GM19328 (cell line): ENCODE results near the gene RAB40B.
"Not testable (repeated sequence)": the region's sequence is repeated elsewhere in the genome, so short reads cannot be mapped to it uniquely, and the experiment has no call there.

Experiments used
- ATAC-seq: cut with Tn5 transposase; IDR thresholded peaks from one replicate; pipeline ENCODE4 v1.9.1; 2021; ENCODE audit warnings: mild to moderate bottlenecking, moderate library complexity; ENCODE audit not compliant: unreplicated experiment

The RAB40B gene, protein sequence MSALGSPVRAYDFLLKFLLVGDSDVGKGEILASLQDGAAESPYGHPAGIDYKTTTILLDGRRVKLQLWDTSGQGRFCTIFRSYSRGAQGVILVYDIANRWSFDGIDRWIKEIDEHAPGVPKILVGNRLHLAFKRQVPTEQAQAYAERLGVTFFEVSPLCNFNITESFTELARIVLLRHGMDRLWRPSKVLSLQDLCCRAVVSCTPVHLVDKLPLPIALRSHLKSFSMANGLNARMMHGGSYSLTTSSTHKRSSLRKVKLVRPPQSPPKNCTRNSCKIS

DNA sequence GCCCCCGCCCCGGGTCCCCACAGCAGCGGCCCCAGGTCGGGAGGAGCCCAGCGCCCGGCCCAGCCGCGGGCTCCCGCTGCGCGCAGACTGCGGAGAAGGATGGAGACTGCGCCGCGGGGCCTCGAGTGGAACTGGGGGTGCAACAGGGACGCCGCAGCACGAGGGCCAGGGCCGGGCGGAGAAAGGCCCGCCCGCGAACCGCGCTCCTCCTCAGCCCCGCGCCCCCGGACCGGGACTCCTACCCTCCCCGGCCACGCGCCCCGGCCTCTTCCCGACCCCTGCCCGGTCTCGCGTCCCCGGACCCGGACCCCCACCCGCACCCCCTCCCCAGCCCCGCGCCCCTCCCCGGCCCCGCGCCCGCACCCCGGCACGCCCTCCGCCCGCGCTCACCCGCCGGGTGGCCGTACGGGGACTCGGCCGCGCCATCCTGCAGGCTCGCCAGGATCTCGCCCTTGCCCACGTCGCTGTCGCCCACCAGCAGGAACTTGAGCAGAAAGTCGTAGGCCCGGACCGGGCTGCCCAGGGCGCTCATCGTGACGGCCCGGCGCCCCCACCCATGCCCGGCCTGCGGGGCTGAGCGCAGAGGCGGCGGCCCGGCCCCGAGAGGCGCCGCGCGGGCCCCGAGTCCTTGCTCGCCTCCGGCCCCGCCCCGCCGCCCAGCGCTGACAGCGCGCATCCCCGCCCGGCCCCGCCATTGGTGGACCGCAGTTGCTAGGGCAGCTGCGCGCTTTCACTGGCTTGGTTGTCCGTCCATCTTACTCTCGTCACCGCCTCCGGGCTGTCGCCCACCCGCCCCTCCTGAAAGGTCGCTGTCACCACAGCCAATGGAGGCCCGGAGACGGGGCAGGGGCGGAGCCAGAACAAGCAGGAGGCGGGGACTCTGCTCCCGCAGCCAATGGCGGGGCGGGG is at the start of gene RAB40B:
TSS of gene RAB40B (minus strand) at position 634 of the 909 bp plus-strand sequence. CDS start at position 532, 102 bp downstream.
- peak; percentile 96 for ATAC-seq

DNA sequence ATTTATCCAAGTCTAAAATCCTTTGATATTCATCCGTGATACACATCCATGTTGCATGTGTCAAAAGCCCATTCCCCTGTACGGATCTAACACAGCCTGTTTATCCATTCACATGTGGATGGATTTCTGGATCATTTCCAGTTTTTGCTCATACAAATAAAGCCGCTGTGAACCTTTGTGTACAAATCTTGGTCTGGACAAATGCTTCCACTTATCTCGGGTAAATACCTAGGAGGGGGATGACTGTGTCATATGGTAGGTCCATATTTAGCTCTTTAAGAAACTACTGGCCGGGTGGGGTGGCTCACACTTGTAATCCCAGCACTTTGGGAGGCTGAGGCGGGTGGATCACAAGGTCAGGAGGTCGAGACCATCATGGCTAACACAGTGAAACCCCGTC is 47.0 kb upstream of the RAB40B start:
- ATAC-seq: no peak

GRCh38 chr17:82744736-82745135 is 46.2 kb upstream of the RAB40B start:
- not testable (repeated sequence) for ATAC-seq

DNA sequence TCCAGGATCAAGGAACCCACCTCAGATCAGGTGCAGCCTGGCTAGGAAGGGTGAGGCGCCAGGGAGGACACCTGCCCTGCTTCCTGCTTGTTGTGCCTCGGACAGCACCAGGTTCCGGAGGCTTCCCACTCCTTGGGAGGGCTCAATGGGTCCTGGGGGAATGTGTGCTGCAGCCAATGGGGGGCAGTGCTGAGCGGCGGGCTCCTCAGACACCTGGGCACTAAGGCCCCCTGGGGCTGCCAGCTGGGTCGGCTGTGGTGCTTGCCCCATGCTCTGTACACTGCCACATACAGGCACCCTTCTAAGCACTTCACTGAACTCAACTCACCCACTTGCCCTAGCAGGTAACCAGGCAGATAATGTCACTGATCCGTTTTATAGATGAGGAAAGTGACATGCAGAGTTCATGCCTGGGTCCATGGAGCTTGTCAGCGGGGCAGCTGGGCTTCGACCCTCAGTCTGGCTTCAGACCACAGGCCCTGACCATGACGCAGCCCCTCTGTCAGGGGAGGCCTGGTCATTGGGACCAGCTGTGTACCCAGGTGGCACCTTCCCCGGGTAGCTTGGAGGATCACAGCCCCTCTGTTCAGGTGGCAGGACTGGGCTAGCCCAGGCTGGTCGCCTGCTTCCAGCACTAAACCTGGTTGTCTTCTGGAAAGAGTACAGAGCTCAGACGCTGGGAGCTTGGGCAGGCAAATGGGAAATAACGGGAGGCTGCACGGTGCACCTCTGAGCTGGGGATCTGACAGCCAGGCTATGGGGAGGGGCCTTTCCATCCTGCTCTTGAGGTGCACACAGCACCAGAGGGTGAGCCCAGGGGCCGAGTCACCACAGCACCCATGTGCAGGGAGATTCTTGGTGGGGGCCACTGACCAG is 45.1 kb upstream of the RAB40B start:
- no peak for ATAC-seq

DNA sequence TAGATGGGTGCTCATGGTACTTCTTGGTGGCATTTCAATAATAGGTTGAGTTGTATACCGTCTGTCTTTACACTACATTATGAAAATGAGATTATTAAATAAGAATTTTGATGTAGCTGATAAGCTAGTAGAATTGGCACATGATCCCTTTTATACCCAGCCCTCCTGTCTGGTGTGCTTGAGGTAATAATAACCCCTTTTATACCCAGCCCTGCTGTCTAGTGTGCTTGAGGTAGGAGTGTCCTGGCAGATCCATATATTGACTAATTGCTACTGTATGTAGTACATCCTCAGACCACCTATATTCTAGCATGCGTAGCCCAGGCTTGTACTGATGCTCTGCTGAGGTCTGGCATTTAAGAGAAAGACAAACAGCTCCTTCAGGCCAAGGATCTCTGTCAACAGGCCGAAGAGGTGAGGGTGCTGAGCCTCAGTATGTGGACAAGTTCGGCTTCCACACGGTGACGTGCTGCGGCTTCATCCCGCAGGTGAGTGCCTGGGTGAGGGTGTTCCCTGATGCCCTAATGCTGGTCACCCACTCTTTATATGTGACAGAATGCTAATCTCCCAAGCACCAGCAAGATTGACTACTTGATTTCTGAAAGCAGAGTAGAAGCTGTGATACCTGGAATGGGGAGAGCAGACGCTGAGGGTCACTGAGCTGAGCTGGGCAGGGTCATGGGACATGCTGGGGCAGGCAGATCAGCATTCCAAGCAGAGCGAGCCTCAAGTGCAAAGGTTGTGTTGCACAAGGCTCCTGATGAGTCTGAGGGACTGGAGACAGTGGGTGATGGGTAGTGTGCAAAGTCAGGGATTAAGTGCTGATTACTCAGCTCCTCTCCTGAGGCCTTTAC is 42.6 kb upstream of the RAB40B start:
- no peak for ATAC-seq

DNA sequence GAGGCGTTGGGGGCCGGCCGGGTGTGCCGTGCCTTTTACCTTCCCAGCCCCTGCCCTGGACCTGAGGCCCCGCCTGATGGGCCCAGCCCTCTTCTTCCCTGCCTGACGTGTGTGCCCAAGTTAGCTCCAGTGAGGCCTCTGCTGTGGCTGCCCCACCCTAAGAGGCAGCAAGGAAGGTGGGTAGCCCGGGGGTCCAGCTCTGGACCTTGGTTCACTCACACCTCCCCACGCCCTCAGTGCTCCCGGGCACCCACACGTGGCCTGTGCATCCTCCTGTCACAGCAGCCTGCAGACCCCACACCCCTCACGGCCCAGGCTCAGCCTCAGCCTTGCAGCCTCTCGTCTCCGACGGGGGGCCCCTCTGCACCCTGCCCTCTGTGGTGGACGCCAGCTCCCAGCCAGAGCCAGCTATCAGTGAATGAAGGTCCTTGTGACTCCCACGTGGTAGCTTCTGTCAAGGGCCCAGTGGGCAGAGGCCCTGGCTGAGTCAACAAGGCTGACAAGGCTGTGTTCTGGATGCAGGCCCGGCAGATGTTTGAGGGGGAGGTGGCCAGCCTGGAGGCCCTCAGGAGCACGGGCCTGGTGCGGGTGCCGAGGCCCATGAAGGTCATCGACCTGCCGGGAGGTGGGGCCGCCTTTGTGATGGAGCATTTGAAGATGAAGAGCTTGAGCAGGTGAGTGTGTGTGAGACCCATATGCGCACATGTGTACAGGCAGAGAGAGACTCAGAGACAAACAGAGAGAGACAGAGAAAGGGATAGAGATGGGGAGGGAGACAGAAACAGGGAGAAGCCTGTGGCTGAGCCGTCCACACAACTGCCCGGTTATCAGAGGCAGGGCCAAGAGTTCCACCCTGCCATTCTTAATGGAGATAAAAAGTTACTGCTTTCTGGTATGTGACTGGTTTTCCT is 39.7 kb upstream of the RAB40B start:
- ATAC-seq: no peak

DNA sequence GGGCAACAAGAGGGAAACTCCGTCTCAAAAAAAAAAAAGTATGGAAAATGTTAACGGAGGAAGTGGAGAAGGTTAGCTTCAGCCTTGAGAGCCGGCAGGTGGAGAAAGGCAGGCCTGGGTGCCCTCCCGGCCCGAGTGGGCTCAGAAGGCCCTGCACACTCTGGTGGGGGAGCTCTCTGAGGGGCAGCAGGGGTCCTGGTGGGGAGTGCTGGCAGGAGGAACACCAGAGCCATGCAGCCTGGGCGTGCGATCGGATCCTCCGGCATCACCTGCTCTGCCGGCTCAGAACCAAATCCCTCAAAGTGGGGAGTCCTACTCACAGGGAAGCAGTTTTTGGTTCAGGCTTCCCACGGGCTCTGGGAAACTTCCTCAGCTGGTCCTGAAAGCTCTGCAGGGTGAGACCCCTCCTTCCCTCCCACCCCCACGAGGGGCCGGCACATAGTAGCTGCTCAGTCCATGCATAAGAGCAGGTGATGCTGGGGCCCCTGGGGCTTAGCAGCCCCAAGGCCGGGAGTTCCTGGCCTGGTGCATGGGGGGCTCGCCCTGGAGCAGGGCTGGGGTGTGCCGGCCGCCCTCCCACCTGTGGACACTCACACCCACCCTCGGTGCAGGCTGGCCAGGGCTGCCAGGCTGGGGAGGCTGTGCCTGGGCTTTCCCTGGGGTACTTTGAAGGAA is 38.1 kb upstream of the RAB40B start:
- no peak for ATAC-seq

GRCh38 chr17:82734987-82735866 is 36.7 kb upstream of the RAB40B start, which contains the start of gene FN3K:
Gene FN3K (plus strand): TSS chr17:82735615. CDS start chr17:82735637, 22 bp downstream.
- no peak for ATAC-seq

DNA sequence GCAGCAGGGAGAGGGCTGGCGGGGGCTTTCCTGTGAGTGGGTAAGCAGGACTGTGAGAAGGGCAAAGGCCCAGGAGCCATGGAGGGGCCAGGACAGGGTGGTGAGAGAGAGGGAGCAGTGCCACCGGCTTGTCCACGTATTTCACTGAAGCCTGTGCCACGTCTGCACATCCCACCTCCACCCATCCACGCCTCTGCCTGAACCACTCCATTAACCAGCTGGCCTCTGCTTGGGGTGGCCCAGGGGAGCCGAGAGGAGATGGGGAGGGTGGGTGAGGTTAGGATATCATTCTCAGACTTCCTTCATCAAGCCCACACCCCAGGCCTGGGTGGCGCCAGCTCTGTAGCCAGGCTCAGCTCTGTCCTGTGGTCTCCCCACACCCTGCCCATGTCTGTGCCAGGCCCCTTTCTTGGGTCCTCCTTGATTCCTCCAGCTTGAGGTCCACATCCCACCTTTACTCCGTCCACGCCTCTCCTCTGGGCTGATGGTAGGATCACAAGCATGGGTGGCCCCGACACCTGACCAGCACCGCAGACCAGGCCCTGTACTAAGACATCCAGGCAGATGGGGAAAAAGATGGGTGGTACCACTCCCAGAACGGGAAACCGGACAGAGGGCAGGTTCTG is 33.7 kb upstream of the RAB40B start:
- ATAC-seq: no peak

GRCh38 chr17:82729479-82730260 is 31.2 kb upstream of the RAB40B start:
- ATAC-seq: no peak

DNA sequence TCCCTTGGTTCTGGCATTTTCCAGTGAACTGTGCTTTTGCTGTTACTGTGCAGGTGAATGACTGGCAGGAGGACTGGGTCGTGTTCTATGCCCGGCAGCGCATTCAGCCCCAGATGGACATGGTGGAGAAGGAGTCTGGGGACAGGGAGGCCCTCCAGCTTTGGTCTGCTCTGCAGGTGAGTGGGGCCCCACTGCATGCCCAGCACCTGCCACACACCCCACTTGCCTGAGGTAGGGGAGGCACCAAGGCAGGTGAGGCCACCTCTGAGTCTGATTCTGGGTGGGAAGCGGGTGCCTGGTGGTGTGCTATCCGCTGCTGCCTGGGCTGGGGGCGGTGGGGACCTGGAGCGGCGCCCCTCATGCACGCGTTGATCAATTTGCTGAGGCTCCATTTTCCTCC is 27.9 kb upstream of the RAB40B start:
- no peak for ATAC-seq

- no peak for ATAC-seq
These were observed 24.8 kb upstream of the RAB40B start for GRCh38 chr17:82723169-82723807.

- no peak for ATAC-seq
These were observed 24.0 kb upstream of the RAB40B start for GRCh38 chr17:82722341-82723013.

DNA sequence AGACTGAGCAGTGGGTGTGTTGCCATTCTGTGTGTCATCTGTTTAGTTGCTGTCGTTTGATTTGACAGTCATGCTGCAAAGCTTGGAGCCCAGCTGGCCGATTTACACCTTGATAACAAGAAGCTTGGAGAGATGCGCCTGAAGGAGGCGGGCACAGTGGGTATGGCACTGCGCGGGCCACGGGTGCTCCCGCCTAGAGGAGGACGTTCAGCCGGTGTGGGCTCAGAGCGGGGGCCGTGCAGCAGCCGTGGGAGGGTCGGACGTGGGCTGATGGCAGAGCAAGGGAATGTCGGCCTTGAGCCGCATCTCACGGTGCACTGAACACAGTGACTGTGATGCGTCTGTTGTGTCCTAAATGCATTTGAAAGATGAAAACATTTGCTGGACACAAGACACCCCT is 21.7 kb upstream of the RAB40B start:
- ATAC-seq: no peak

GRCh38 chr17:82718986-82719685 is 20.6 kb upstream of the RAB40B start:
- ATAC-seq: no peak
